ENCODE results near the gene XXYLT1.
"Not testable (repeated sequence)": the region's sequence is repeated elsewhere in the genome, so short reads cannot be mapped to it uniquely, and the experiment has no call there.

The XXYLT1 gene

DNA sequence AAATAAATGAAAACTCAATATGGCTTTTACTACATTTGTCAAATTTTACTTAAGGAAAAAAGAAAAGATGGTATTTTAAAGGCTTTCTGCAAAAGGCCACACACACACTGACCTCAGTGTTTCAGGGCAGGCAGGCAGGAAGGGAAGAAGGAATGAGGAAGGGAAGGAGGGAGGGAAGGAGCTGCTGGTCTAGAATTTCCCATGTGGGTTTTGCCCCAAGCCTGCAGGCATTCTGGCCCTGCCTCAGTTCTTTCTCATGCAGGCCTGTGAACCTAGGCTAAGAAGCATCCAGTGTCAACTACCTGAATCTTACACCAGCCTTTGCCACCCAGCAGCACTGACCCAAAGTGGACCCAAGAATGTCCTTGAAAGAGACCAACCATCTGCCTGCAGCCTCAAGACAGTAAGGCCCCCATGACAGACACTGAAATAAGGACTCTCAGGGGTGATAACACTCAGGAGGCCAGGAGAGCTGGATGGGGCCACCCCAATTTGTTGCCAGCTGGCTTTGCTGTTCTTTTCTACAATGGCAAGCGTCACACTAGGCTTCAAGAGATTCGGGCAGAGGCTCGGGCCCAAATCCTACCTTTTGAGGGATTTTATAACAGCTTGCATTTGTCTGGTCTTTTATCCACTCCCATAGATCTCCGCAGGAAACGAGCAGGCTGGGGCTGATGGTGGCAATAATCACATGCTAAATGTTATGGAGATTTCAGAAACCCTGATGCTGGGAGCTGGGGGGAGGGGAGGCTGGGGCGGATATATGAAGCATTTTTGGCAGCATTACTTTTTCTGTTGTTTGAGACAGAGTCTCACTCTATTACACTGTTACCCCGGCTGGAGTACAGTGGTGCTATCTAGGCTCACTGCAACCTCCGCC, 51.4 kb downstream of the XXYLT1 start:
- CTCF ChIA-PET: no interaction called here
- TF ChIP-seq SP1 (IDR thresholded peaks at IDR 0.05): no peak
- no peak for TF ChIP-seq FOXK2 (IDR thresholded peaks at IDR 0.05)
- no peak for TF ChIP-seq LEF1 (IDR thresholded peaks at IDR 0.05; ENCODE audit: borderline replicate concordance)
- no peak for DNase-seq (ENCODE audit: extremely low spot score)
- POLR2A ChIA-PET: no interaction called here

DNA sequence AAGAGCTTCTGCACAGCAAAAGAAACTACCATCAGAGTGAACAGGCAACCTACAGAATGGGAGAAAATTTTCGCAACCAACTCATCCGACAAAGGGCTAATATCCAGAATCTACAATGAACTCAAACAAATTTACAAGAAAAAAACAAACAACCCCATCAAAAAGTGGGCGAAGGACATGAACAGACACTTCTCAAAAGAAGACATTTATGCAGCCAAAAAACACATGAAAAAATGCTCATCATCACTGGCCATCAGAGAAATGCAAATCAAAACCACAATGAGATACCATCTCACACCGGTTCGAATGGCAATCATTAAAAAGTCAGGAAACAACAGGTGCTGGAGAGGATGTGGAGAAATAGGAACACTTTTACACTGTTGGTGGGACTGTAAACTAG, 52.6 kb downstream of the XXYLT1 start:
- DNase-seq (ENCODE audit: extremely low spot score); POLR2A ChIA-PET; CTCF ChIA-PET: not testable (repeated sequence)

DNA sequence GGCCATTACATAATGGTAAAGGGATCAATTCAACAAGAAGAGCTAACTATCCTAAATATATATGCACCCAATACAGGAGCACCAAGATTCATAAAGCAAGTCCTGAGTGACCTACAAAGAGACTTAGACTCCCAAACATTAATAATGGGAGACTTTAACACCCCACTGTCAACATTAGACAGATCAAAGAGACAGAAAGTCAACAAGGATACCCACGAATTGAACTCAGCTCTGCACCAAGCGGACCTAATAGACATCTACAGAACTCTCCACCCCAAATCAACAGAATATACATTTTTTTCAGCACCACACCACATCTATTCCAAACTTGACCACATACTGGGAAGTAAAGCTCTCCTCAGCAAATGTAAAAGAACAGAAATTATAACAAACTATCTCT, 55.4 kb downstream of the XXYLT1 start:
- DNase-seq (ENCODE audit: extremely low spot score); CTCF ChIA-PET; POLR2A ChIA-PET: not testable (repeated sequence)

DNA sequence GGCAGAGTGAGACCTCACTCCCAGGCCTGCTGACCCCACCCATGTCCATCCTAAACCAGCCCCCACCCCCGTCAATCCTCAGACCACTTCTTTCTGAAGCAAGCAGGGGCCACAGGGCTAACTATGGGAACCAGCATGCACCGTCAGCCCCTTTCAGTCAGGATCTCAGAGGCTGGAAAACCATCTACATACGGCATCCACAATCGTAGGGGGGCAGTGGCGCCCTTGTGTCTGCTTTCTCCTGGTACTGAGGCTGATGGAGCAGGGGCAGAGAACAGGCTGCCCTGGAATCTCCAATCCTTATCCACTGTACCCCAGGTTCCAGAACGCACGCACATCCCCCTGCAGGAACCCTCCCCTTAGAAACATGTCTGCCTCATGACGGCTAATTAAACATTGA, 56.6 kb downstream of the XXYLT1 start:
- ChIA-PET POLR2A (no interaction called here), CTCF (no interaction called here)
- DNase-seq (ENCODE audit: extremely low spot score): no peak
- TF ChIP-seq FOXK2 (IDR thresholded peaks at IDR 0.05) (no peak), SP1 (IDR thresholded peaks at IDR 0.05) (no peak), ZNF384 (IDR thresholded peaks at IDR 0.05) (no peak), TARDBP (IDR thresholded peaks at IDR 0.05) (no peak), L3MBTL2 (conservative IDR thresholded peaks at IDR 0.05) (no peak), ELF4 (IDR thresholded peaks at IDR 0.05) (no peak), NFRKB (IDR thresholded peaks at IDR 0.05) (no peak)
- TF ChIP-seq, protein P1, sequence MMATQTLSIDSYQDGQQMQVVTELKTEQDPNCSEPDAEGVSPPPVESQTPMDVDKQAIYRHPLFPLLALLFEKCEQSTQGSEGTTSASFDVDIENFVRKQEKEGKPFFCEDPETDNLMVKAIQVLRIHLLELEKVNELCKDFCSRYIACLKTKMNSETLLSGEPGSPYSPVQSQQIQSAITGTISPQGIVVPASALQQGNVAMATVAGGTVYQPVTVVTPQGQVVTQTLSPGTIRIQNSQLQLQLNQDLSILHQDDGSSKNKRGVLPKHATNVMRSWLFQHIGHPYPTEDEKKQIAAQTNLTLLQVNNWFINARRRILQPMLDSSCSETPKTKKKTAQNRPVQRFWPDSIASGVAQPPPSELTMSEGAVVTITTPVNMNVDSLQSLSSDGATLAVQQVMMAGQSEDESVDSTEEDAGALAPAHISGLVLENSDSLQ (IDR thresholded peaks at IDR 0.05): no peak

DNA sequence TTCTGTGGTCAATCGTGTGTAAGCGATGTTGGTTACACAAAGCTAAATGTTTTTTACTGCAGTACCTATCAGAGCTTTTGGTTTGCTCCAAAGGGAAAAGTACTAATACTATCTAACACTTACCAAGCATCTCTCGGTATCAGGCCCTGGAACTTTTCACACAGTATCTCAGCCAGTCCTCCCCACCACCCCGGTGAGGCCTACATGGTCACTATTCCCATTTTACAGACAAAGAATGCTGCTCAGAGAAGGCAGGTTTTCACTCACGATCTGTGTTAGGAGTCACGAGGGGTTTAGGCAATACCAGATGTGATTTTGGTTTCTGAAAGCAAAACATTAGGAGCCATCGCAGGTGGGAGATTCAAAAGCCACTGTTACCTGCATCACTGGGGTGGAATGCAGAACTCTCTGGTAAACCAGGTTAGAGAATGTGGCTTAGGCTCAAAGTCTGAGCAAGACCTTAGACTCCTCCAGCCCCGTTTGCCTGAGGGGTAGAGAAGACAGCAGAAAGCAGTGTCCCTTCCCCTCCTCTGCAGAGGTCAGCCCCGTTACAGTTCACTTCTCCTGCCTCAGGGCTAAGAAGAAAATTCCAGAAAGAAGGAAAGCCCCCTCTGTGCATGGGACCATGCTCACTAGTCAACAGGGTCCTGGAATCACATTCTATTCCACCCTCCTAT, 57.2 kb downstream of the XXYLT1 start:
- no peak for DNase-seq (ENCODE audit: extremely low spot score)
- ChIA-PET POLR2A (no interaction called here), CTCF (interaction anchor here (0.6 kb wide), 1 partner anchor 473 kb away, joined by 3 read pairs; no protein-coding TSS in a partner anchor)
- TF ChIP-seq L3MBTL2 (conservative IDR thresholded peaks at IDR 0.05) (no peak), SP1 (IDR thresholded peaks at IDR 0.05) (no peak), HDGF (IDR thresholded peaks at IDR 0.05; ENCODE audit: borderline replicate concordance) (no peak), BHLHE40 (IDR thresholded peaks at IDR 0.05; ENCODE audit: borderline replicate concordance) (no peak), ZNF384 (IDR thresholded peaks at IDR 0.05) (no peak), CTBP1 (IDR thresholded peaks at IDR 0.05; ENCODE audit: borderline replicate concordance) (no peak), ARNT (IDR thresholded peaks at IDR 0.05) (no peak)
- TF ChIP-seq, protein P1 (IDR thresholded peaks at IDR 0.05): no peak

DNA sequence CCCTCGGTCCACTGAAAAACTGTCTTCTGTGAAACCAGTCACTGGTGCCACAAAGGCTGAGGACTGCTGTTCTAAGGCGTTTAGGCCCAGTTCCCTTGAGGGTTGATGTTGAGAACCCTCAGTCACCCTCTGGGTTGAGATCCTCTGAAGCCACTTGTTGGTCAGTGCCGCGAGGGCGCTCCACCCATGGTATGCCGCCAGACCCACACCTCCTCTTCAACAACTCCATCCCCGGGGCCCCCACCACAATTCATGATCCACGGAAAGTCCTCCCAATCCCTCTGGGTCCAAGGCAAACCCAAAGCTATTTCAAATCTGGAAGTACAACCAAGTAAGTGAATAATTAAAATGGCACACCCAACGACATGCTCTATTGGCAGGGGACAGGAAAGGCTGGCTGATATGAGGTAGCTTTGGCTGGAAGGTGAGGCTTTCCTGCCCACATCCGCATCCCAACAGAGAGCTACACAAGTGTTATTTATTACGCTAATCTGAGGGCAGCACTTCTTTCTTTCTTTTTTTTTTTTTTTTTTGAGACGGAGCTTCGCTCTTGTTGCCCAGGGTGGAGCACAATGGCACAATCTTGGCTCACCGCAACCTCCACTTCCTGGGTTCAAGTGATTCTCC, 58.1 kb downstream of the XXYLT1 start:
- no peak for DNase-seq (ENCODE audit: extremely low spot score)
- CTCF ChIA-PET: interaction anchor here (0.6 kb wide), 1 partner anchor 472 kb away, joined by 3 read pairs; no protein-coding TSS in a partner anchor
- POLR2A ChIA-PET: no interaction called here
- no peak for TF ChIP-seq SUZ12 (IDR thresholded peaks at IDR 0.05)
- TF ChIP-seq ZNF384 (IDR thresholded peaks at IDR 0.05): no peak
- no peak for TF ChIP-seq FOXM1 (IDR thresholded peaks at IDR 0.05; ENCODE audit: borderline replicate concordance)
- TF ChIP-seq CTBP1 (IDR thresholded peaks at IDR 0.05; ENCODE audit: borderline replicate concordance): no peak
- no peak for TF ChIP-seq SP1 (IDR thresholded peaks at IDR 0.05)
- TF ChIP-seq, protein P1 (IDR thresholded peaks at IDR 0.05): no peak
- no peak for TF ChIP-seq L3MBTL2 (conservative IDR thresholded peaks at IDR 0.05)
- TF ChIP-seq HDGF (IDR thresholded peaks at IDR 0.05; ENCODE audit: borderline replicate concordance): no peak
- no peak for TF ChIP-seq FOXA1 (IDR thresholded peaks at IDR 0.05)
- no peak for TF ChIP-seq ARNT (IDR thresholded peaks at IDR 0.05)
- TF ChIP-seq ELF4 (IDR thresholded peaks at IDR 0.05): no peak
- no peak for TF ChIP-seq FOXK2 (IDR thresholded peaks at IDR 0.05)
- TF ChIP-seq NFRKB (IDR thresholded peaks at IDR 0.05): no peak
- no peak for TF ChIP-seq LEF1 (IDR thresholded peaks at IDR 0.05; ENCODE audit: borderline replicate concordance)
- no peak for TF ChIP-seq TARDBP (IDR thresholded peaks at IDR 0.05)
- TF ChIP-seq BHLHE40 (IDR thresholded peaks at IDR 0.05; ENCODE audit: borderline replicate concordance): no peak

All from HEK293T (cell line).